GM18517 (cell line): ENCODE data around the gene CDH15.
A peak's percentile ranks its signal among the peaks of the same experiment; 100 is the strongest.

Source experiments
- ATAC-seq: cut with Tn5 transposase; IDR thresholded peaks from one replicate; pipeline ENCODE4 v1.9.1; 2021; ENCODE audit warnings: mild to moderate bottlenecking, moderate library complexity; ENCODE audit not compliant: unreplicated experiment

CDH15 gene, protein sequence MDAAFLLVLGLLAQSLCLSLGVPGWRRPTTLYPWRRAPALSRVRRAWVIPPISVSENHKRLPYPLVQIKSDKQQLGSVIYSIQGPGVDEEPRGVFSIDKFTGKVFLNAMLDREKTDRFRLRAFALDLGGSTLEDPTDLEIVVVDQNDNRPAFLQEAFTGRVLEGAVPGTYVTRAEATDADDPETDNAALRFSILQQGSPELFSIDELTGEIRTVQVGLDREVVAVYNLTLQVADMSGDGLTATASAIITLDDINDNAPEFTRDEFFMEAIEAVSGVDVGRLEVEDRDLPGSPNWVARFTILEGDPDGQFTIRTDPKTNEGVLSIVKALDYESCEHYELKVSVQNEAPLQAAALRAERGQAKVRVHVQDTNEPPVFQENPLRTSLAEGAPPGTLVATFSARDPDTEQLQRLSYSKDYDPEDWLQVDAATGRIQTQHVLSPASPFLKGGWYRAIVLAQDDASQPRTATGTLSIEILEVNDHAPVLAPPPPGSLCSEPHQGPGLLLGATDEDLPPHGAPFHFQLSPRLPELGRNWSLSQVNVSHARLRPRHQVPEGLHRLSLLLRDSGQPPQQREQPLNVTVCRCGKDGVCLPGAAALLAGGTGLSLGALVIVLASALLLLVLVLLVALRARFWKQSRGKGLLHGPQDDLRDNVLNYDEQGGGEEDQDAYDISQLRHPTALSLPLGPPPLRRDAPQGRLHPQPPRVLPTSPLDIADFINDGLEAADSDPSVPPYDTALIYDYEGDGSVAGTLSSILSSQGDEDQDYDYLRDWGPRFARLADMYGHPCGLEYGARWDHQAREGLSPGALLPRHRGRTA

GRCh38 chr16:89171216-89172170 is at the start of gene CDH15:
Gene CDH15, plus strand, starts transcription at chr16:89171748. Its CDS starts 84 bp downstream, at chr16:89171832.
- ATAC-seq, result peak; percentile 60

DNA sequence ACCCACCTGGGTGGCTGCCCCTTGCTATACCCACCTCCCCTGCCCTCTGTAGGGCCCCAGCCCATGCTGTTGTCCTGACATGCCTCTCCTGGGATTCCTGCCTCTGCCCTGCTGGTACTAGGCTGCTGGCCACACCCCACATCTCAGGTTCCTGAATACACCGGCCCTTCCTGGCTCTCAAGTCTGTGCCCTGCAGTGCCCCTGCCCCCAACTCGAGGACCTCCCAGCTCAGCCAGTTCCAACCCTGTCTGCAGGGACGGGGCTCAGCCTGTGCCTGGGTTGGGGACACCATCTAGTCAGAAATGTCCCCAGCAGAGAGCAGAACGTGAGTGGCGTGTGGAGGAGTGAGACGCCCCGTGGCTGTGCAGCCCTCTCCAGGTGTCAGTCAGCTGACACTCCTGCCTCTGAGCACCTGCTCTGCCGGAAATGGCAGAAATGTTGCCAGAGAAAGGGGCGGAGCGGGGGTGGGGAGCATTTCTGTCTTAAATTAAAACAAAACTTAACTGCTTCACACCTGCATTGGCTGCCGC is 49.2 kb upstream of the CDH15 start:
- no peak for ATAC-seq

- no peak for ATAC-seq
Observed at GRCh38 chr16:89123001-89123830, 48.3 kb upstream of the CDH15 start.

GRCh38 chr16:89123831-89124100 is 47.8 kb upstream of the CDH15 start:
- ATAC-seq, result no peak

DNA sequence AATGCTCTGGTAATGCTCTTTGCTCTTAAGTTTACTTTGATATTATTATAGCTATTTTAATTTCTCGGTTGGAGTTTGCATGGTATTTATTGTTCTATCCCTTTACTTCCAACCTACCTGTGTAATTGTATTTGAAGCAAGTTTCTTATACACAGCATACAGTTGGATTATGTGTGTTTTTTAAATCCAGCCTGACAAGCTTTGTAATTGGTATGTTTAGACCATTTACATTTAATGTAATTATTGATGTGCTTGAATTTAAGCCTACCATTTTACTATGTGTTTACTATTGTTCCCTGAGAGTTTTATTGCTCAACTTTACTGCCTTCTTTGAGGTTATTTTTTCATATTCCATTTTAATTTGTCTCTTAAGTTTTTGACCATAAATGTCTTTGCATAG is 42.2 kb upstream of the CDH15 start:
- ATAC-seq, result no peak

DNA sequence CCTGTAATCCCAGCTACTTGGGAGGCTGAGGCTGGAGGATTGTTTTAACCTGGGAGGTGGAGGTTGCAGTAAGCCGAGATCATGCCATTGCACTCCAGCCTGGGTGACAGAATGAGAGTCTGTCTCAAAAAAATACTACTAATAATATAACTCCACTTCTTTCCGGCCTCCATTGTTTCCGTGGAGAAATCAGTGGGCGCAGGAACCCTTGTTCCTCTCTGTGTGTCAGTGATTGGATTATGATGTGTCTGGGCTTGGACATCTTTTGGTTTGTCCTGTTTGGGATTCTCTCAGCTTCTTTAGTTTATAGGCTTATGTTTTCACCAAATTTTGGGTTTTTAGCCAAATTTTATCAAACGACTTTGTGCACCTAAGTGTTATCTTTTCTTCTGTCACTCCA is 41.1 kb upstream of the CDH15 start:
- ATAC-seq, result no peak

- ATAC-seq, result no peak
Observed at GRCh38 chr16:89131783-89132182, 39.8 kb upstream of the CDH15 start.

DNA sequence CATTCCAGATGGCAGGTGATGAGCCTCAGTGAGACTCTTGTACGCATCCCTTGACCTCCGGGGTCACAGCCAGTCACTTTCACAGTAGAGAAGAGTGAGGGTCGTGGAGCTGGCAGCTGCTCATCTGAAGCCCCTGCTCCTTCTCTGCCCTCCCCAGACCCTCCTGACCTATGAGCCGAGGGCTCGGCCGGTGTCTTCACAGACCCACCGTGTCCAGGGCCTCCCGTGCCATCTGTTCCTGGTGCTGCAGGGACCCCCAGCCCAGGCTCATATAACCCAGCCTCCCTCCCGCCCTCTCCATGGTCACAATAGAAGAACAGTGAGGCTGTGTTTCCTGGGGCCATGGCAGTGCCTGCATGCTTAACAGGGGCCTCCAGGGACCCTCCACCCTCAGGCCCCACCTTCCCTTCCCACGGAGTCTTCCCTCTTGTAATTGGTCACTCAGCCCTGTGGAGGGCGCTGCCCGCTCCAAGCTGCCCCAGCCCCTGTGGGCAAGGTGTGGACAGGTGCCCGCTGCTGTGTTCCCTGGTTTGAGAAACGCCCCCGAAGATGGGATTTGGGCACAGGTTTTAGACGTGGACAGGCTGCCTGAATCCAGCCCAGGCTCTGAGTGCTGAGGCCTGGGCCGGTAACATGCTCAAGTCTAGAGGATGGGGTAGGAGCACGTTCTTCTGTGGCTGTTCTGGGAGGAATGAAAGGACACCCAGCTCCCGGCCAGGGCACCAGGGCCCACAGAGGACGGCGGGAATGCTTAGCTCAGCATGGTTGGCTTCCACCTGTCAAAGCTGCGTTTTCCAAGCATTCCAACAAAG is 39.1 kb upstream of the CDH15 start:
- ATAC-seq, result no peak

DNA sequence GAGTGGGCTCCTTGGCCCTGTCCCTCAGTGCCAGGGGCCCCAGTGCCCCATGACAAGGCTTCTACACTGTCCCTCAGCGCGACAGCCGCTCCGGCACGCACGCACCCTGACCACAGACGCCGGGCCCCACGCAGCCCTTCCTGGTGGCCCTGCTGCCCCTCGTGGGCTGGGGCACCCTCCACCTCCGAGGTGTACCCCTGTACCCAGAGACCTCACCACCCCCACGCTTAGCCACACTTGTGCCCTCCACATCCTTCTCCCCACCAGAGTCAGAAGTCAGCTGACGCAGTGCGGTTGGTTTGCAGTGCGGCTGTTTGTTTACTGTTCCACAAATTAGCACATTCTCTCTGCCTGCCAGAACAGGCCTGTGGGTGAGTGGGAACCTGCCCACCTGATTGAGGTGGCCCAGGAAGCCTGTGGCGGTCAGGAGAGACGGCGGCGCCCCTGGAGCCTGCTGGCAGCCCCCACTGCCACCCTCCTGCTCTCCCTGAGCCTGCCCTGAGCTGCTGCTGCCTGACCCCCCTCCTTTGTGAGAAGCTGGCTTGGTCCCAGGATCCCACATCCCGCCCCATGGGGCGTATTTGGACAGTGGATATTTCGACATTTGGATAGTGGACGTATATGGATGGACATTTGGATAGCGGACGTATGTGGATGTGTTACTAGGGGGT is 38.0 kb upstream of the CDH15 start:
- ATAC-seq, result no peak

- ATAC-seq, result no peak
Observed at GRCh38 chr16:89134269-89134668, 37.3 kb upstream of the CDH15 start.

DNA sequence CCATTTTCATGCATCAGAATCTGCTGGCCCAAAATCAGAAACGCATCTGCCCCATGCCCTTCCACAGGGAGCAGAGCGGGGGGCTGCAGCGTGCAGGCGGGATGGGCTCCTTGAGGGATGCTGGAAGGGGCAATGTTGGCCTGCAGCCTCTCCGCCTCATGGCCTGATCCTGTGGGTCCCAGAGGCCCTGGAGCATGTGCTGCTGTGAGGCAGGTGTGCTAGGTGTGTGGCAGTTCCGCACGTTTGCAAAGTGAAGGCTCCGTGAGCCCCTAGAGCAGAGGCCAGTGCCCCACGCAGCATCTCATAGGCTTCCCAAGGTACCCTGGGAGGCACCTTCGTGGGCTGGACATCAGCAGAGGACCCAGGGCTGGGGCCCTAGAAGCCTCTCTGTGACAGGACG is 36.4 kb upstream of the CDH15 start:
- no peak for ATAC-seq

- no peak for ATAC-seq
Observed at GRCh38 chr16:89135971-89136765, 35.4 kb upstream of the CDH15 start.

- no peak for ATAC-seq
Observed at GRCh38 chr16:89136931-89137330, 34.6 kb upstream of the CDH15 start.

- ATAC-seq, result no peak
Observed at GRCh38 chr16:89137666-89138512, 33.7 kb upstream of the CDH15 start.

GRCh38 chr16:89138513-89138795 is 33.1 kb upstream of the CDH15 start:
- ATAC-seq, result no peak

DNA sequence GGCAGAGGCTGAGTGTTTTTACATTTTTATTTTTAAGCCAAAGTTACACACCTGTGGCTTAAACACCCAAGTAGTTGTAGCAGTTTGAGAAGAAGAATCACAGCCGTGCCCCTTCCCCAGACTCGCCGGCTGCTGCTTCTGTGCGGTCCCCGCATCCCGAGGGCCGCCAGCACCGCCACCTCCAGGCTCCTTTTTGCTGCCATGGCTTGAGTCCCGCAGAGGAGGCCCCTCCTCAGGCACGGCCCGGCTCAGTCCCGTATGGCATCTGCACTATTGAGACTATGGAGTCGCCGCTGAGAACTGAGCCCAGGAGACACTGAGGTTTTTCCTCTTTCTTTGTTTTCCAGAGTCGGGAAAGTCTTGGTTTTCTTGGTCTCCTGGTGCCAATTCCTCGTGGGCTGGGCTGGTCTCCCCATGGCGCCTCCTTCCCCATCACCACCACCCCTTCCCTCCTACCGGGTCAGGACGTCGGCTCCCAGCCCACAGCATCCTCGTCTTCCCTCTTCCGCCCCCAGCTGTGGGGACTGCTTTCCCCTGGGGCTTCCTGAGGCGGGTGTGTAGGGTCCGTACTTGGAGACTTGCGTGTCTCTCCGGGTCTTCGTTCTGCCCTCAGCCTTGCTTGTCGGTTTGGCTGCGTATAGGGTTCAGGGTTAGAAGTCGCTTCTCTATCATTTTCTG is 32.6 kb upstream of the CDH15 start:
- ATAC-seq, result no peak

DNA sequence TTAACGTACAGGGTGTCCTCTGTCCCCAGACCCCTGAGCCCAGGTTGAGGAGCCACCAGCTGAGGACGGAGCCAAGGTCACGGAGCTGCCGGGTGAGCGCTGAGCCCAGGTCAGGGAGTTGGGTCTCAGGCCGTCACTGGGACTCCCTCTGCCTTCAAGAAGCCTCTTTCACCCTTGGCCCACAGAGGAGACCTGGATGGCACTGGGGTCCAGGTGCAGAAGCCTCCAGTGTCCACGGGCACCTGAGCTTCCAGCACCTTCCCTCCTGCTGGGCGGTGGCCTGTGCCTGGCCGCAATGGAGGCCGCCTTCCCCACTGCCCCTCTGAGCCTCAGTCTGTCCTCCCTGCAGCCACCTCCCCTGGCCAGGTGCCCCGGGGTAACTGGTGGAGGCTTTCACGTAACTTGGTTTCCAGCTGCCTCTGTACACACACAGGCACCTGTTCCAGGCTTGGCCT is 31.6 kb upstream of the CDH15 start:
- no peak for ATAC-seq
